GM13976 (cell line): Measurements from ENCODE around the gene PAK2.

ENCODE experiments used
- DNase-seq: peaks from one replicate; pipeline ENCODE4 v3.0.0; 2012; ENCODE audit warnings: low spot score
- CTCF ChIP-seq: IDR thresholded peaks from 2 replicates; pipeline ENCODE4 v1.5.1; 2012; ENCODE audit warnings: borderline replicate concordance, mild to moderate bottlenecking; ENCODE audit not compliant: insufficient read depth; ENCODE audit errors: extremely low read depth, missing control alignments, control extremely low read depth
- in situ Hi-C: fragments of 300-500 bp; cut with MboI; formaldehyde crosslinking; loops from one replicate; pipeline ENCODE4 v1.12.0; 2022; ENCODE audit warnings: low sequenced_read_pairs, mixed read lengths, inconsistent platforms; ENCODE audit not compliant: unreplicated experiment

Gene PAK2

GRCh38 chr3:196739671-196740480, at the start of gene PAK2:
TSS of gene PAK2 (plus strand) at chr3:196739857. CDS start at chr3:196782647, 42,790 bp downstream.
- in situ Hi-C loops = no loop called here
- no peak for TF ChIP-seq CTCF
- peak; percentile 95 for DNase-seq

GRCh38 chr3:196689941-196690660, 49.6 kb upstream of the PAK2 start:
- DNase-seq = no peak
- in situ Hi-C loops = loop anchor here (10.0 kb wide), 1 partner anchor 85 kb away; no protein-coding TSS in a partner anchor
- TF ChIP-seq CTCF = no peak

- TF ChIP-seq CTCF = no peak
- in situ Hi-C loops = no loop called here
- no peak for DNase-seq
These were observed 48.3 kb upstream of the PAK2 start for GRCh38 chr3:196691386-196691785.

GRCh38 chr3:196694202-196694638, 45.4 kb upstream of the PAK2 start:
- in situ Hi-C loops = no loop called here
- DNase-seq = peak; percentile 61
- TF ChIP-seq CTCF = no peak

- DNase-seq = no peak
- TF ChIP-seq CTCF = no peak
- in situ Hi-C loops = no loop called here
These were observed 44.5 kb upstream of the PAK2 start for GRCh38 chr3:196694941-196695848.

- in situ Hi-C loops = no loop called here
- DNase-seq = no peak
- TF ChIP-seq CTCF = no peak
These were observed 43.8 kb upstream of the PAK2 start for GRCh38 chr3:196695849-196696226.
